HCT116 (cell line): ENCODE measurements around the gene ZNF423.

Experiments used
- EZH2 ChIP-seq: fragments of 200-600 bp; sonication (generic); IDR thresholded peaks from 2 replicates; pipeline ENCODE4 v1.6.1; 2017; ENCODE audit warnings: antibody characterized with exemption, mixed run types
- EZH2phosphoT487 ChIP-seq: fragments of 200-600 bp; IDR thresholded peaks from 2 replicates; pipeline ENCODE4 v1.6.1; 2018; ENCODE audit warnings: antibody characterized with exemption, borderline replicate concordance
- POLR2A ChIP-seq: IDR thresholded peaks from 2 replicates; pipeline ENCODE4 v1.7.0; 2011; ENCODE audit warnings: borderline replicate concordance; ENCODE audit not compliant: insufficient read depth, insufficient read length; ENCODE audit errors: extremely low read depth
- POLR2AphosphoS5 ChIP-seq: IDR thresholded peaks from 2 replicates; pipeline ENCODE4 v1.6.1; 2011; ENCODE audit warnings: mild to moderate bottlenecking, low read depth, low read length, moderate library complexity
- REST ChIP-seq: IDR thresholded peaks from 2 replicates; pipeline ENCODE4 v1.6.1; 2012; ENCODE audit warnings: low read depth
- SIN3A ChIP-seq: IDR thresholded peaks from 2 replicates; pipeline ENCODE4 v1.6.1; 2012; ENCODE audit warnings: low read depth
- SP1 ChIP-seq: IDR thresholded peaks from 2 replicates; pipeline ENCODE4 v1.6.1; 2012; ENCODE audit warnings: low read depth
- ZFX ChIP-seq: fragments of 450-650 bp; IDR thresholded peaks from 2 replicates; pipeline ENCODE4 v1.6.1; 2017
- TF ChIP-seq, protein P1 (sequence below), 3 experiments: fragments of 200-600 bp in 1 of 3; sonication (generic) in 1 of 3; IDR thresholded peaks in 2 of 3; conservative IDR thresholded peaks in 1 of 3; 2 replicates each; pipeline ENCODE4 v1.5.1; 2012 to 2017; ENCODE audit warnings: low read depth in 2 of 3, low read length in 2 of 3, antibody characterized with exemption in 1 of 3, borderline replicate concordance in 1 of 3, control low read depth in 1 of 3, mild to moderate bottlenecking in 1 of 3, mixed read lengths in 1 of 3, mixed run types in 1 of 3, moderate library complexity in 1 of 3; ENCODE audit not compliant: insufficient read depth in 1 of 3

GRCh38 chr16:49554681-49555080, 301.2 kb downstream of the ZNF423 start:
- TF ChIP-seq POLR2A (no peak), REST (no peak), SIN3A (no peak), SP1 (no peak), POLR2AphosphoS5 (no peak), ZFX (no peak), EZH2 (no peak), EZH2phosphoT487 (no peak)
- TF ChIP-seq, protein P1, sequence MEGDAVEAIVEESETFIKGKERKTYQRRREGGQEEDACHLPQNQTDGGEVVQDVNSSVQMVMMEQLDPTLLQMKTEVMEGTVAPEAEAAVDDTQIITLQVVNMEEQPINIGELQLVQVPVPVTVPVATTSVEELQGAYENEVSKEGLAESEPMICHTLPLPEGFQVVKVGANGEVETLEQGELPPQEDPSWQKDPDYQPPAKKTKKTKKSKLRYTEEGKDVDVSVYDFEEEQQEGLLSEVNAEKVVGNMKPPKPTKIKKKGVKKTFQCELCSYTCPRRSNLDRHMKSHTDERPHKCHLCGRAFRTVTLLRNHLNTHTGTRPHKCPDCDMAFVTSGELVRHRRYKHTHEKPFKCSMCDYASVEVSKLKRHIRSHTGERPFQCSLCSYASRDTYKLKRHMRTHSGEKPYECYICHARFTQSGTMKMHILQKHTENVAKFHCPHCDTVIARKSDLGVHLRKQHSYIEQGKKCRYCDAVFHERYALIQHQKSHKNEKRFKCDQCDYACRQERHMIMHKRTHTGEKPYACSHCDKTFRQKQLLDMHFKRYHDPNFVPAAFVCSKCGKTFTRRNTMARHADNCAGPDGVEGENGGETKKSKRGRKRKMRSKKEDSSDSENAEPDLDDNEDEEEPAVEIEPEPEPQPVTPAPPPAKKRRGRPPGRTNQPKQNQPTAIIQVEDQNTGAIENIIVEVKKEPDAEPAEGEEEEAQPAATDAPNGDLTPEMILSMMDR (IDR thresholded peaks at IDR 0.05 in 2 of 3, conservative IDR thresholded peaks at IDR 0.05 in 1 of 3; ENCODE audit: borderline replicate concordance in 1 of 3, insufficient read depth in 1 of 3, low read depth in 2 of 3, low read length in 2 of 3): no peak
